Right lobe of liver (tissue), 6 donors: ENCODE measurements around the gene ADCY1. TPM values are rescaled to one million over a fixed set of nuclear protein-coding genes. Genes with fewer than 3 reads are reported as not detected.

ENCODE experiments used
- ATAC-seq, 4 donors: fragments of 200-7000 bp; cut with Tn5 transposase; one replicate each; pipeline ENCODE4 v1.9.1; 2020; ENCODE audit warnings: mild to moderate bottlenecking in 4 of 4, moderate library complexity in 4 of 4
- DNase-seq, 3 donors: peaks; one replicate each; pipeline ENCODE4 v3.0.0-alpha.2; 2020
- H3K27ac ChIP-seq, 3 donors: fragments of 200-600 bp; one replicate each; pipeline ENCODE4 v1.8.0; 2022
- H3K27me3 ChIP-seq, 2 donors: fragments of 200-600 bp; one replicate each; pipeline ENCODE4 v1.8.0; 2022
- H3K36me3 ChIP-seq, 4 donors: fragments of 200-600 bp; sonication (generic) in 1 of 4; one replicate each; pipeline versions ENCODE4 v1.5.1 to v1.8.0; 2017 to 2022; ENCODE audit warnings: control low read depth in 1 of 4
- H3K4me1 ChIP-seq, 4 donors: fragments of 200-600 bp; sonication (generic) in 1 of 4; one replicate each; pipeline versions ENCODE4 v1.5.1 to v1.8.0; 2017 to 2022; ENCODE audit warnings: control low read depth in 1 of 4
- H3K4me3 ChIP-seq, 3 donors: fragments of 200-600 bp; one replicate each; pipeline ENCODE4 v1.8.0; 2022
- H3K9me3 ChIP-seq, 4 donors: fragments of 200-600 bp; sonication (generic) in 1 of 4; one replicate each; pipeline versions ENCODE4 v1.5.1 to v1.8.0; 2017 to 2022; ENCODE audit warnings: control low read depth in 1 of 4
- CTCF ChIP-seq, 4 donors: fragments of 200-600 bp in 3 of 4; fragments of 450-650 bp in 1 of 4; IDR thresholded peaks; one replicate each; pipeline versions ENCODE4 v1.5.1 to v1.8.0; 2016 to 2022; ENCODE audit warnings: antibody characterized with exemption in 4 of 4, mild to moderate bottlenecking in 2 of 4
- POLR2A ChIP-seq: fragments of 450-650 bp; IDR thresholded peaks from one replicate; pipeline ENCODE4 v1.6.1; 2017; ENCODE audit warnings: antibody characterized with exemption, mild to moderate bottlenecking
- WGBS: methylation state at CpG from one replicate; pipeline ENCODE4 v1.1.6; 2018; ENCODE audit warnings: low coverage, low lambda C conversion rate; ENCODE audit not compliant: insufficient coverage; ENCODE audit errors: missing lambda C conversion rate; 5-methylcytosine and 5-hydroxymethylcytosine counted together
- intact Hi-C, 2 donors: fragments of 100-400 bp; cut with DNase I; formaldehyde crosslinking; loops; one replicate each; pipeline versions ENCODE4 v1.11.2 to v1.14.1; 2022
- total RNA-seq, 6 experiments: library from RNA; depleted of rRNA in 2 of 6; stranded (reverse); fragments of >200 nt in 2 of 6; fragmentation: NEBNext Ultra II Directional in 3 of 6; extraction: Animal tissue kit (Norgen Biotek cat#: 25700) in 3 of 6; gene quantifications; one replicate each; pipeline versions ENCODE4 v1.1.0 to v1.2.4, GENCODE V29; 2016 to 2023
- donor health status: DM: no; HTN: yes; CAD: no.
- donor health status: DM: no; HTN: no; CAD: no.
- donor health status: DM: no; HTN: no; CAD: no.
- donor health status: DM: no; HTN: yes; CAD: no.
- donor health status: DM: no; HTN: yes; CAD: no.

The ADCY1 gene
- total RNA-seq, 6 experiments from 2014 or later: 7.2 to 17.6 (median 9.3) TPM

DNA sequence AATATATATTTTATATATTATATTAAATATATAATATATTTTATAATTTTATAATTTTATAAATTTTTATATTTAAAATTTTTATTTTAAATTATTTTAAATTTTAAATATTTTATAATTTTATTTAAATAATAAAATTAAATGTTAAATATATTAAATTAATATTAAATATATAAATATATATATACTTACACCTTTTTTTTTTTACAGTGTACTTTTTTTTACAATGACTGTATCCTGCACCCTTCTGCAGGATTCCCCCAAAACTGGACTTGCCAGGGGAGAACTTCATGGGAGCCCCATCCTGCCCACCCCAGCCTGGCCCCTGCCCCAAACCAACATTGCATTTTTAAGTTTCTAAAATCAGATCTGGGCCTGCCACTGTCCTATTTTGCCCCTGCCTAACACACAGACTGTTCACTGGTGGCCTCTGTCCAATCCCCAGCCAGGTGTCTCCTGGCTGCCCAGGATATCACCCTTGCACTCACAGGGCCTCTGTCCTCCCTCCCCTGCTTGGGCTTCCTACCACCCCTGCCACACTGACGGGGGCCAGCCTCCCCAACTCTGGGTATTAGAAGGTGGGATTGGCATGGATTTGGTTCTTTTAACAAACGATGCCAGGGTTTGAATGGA, 138.0 kb downstream of the ADCY1 start:
- H3K4me1 ChIP-seq: no peaks in the 10 kb centered on the region
- ATAC-seq: no peak
- no peak for TF ChIP-seq POLR2A
- no peak for TF ChIP-seq CTCF (IDR thresholded peaks at IDR 0.05)
- intact Hi-C loops: no loop called here
- no peak overlapping the region for H3K4me3 ChIP-seq
- H3K27me3 ChIP-seq: no peaks in the 10 kb centered on the region
- H3K36me3 ChIP-seq: peaks cover 0 to 89% (median 38%) of the 10 kb centered on the region in 4 donors
- H3K27ac ChIP-seq: no peak overlapping the region
- no peaks in the 10 kb centered on the region for H3K9me3 ChIP-seq
- WGBS: 83% methylated on average over 2 of the region's 2 CpGs
- peak in 1 of 3 donors; percentile 37 for DNase-seq

DNA sequence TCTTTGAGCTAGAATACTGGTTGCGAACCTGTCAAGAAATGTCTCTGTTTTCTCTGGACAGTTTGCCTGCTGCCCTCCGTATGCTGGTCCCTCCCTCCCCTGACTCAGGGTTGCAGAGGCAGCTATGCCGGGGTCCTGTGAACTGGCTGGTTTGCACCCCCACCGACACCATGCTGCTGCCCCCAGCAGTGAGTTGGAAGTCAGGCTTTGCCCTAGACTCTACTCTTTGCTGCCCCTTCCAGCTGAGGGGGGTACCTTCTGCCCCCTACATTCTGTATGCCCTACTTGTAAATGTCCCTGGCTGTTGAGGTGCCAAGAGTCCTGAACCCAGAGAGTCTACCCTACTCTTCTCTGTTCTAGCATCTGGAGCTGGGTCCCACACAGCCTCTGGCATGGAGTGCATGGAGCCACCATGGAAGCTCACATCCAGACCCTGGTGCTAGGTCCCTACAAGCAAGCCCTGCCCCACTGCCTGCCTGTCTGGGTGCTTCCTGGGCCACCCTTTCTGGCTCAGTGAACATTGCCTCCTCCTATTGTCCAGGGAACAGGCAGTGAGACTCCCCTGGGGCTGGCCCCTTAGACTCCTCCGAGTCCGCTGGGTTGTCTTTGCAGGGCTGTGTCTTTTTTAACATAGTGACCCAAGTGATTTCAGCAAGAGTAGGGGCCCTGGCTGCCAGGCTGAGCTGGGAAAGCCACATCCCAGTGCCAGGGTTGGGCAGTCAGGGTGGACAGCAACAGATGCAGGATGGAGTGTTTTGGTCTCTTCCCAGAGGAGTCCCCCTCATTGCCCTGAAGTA, 138.9 kb downstream of the ADCY1 start:
- intact Hi-C loops: no loop called here
- ATAC-seq (no peak), DNase-seq (peak in 1 of 3 donors; percentile 28)
- H3K4me1 ChIP-seq: no peaks in the 10 kb centered on the region
- H3K36me3 ChIP-seq: peaks cover 0 to 84% (median 34%) of the 10 kb centered on the region in 4 donors
- no peak overlapping the region for H3K4me3 ChIP-seq
- WGBS: 85% methylated on average over 3 of the region's 6 CpGs
- H3K9me3 ChIP-seq: no peaks in the 10 kb centered on the region
- no peak overlapping the region for H3K27ac ChIP-seq
- H3K27me3 ChIP-seq: no peaks in the 10 kb centered on the region
- TF ChIP-seq CTCF (IDR thresholded peaks at IDR 0.05) (no peak), POLR2A (no peak)

DNA sequence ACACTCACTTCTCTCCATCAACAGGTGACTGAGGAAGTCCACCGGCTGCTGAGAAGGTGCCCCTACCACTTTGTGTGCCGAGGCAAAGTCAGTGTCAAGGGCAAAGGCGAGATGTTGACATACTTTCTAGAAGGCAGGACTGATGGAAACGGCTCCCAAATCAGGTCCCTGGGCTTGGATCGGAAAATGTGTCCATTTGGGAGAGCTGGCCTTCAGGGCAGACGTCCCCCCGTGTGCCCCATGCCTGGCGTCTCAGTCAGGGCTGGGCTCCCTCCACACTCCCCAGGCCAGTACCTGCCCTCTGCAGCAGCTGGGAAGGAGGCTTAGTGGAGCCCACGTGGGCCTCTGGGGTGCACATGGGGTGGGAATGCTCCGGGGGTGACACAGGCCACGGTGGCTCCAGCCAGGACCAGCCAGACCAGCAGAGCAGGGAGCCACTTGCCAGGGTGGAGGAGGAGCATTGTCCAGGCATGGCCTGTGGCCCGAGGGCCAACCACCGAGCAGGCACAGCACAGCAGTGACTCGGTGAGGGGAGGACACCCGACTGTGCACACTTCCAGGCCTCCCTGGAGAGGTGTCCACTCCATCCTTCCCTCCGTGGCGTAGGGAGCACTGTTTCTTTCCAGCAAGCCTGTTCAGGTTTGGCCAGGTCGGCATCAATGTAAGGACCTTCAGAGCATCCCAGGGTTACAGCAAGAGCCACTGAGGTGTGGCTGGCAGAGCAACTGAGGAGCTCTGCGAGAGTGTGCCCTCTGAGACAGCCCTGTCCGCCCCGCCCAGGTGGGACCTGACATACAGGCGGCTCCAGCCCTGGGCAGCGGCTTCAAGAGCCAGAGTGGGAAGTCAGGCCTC, 139.7 kb downstream of the ADCY1 start:
- 83% methylated on average over 1 of the region's 23 CpGs for WGBS
- Histone ChIP-seq H3K27me3 (no peaks in the 10 kb centered on the region), H3K27ac (no peak overlapping the region), H3K9me3 (no peaks in the 10 kb centered on the region), H3K4me1 (no peaks in the 10 kb centered on the region), H3K4me3 (no peak overlapping the region), H3K36me3 (peaks cover 0 to 76% (median 30%) of the 10 kb centered on the region in 4 donors)
- ATAC-seq (no peak), DNase-seq (peak in 1 of 3 donors; percentile 35)
- TF ChIP-seq POLR2A: no peak
- no peak for TF ChIP-seq CTCF (IDR thresholded peaks at IDR 0.05)
- intact Hi-C loops: no loop called here

- Histone ChIP-seq H3K9me3 (no peaks in the 10 kb centered on the region), H3K36me3 (peaks cover 0 to 70% (median 27%) of the 10 kb centered on the region in 4 donors), H3K4me1 (no peaks in the 10 kb centered on the region), H3K4me3 (no peak overlapping the region), H3K27me3 (no peaks in the 10 kb centered on the region), H3K27ac (no peak overlapping the region)
- WGBS: no CpG with 5 or more reads among the region's 4 CpGs
- DNase-seq (no peak), ATAC-seq (no peak)
- TF ChIP-seq POLR2A: no peak
- no peak for TF ChIP-seq CTCF (IDR thresholded peaks at IDR 0.05)
- intact Hi-C loops: no loop called here
These were observed 140.3 kb downstream of the ADCY1 start for GRCh38 chr7:45714521-45714820.
